Activated T-cell treated with anti-CD3 and anti-CD28 coated beads, Interleukin-2, amount 50 U/mL, for 48 hours (primary cell): ENCODE data around the gene HOXA9.

Source experiments
- DNase-seq, 2 experiments: peaks; one replicate each; pipeline ENCODE4 v3.0.0-alpha.2; 2020

The HOXA9 gene

DNA sequence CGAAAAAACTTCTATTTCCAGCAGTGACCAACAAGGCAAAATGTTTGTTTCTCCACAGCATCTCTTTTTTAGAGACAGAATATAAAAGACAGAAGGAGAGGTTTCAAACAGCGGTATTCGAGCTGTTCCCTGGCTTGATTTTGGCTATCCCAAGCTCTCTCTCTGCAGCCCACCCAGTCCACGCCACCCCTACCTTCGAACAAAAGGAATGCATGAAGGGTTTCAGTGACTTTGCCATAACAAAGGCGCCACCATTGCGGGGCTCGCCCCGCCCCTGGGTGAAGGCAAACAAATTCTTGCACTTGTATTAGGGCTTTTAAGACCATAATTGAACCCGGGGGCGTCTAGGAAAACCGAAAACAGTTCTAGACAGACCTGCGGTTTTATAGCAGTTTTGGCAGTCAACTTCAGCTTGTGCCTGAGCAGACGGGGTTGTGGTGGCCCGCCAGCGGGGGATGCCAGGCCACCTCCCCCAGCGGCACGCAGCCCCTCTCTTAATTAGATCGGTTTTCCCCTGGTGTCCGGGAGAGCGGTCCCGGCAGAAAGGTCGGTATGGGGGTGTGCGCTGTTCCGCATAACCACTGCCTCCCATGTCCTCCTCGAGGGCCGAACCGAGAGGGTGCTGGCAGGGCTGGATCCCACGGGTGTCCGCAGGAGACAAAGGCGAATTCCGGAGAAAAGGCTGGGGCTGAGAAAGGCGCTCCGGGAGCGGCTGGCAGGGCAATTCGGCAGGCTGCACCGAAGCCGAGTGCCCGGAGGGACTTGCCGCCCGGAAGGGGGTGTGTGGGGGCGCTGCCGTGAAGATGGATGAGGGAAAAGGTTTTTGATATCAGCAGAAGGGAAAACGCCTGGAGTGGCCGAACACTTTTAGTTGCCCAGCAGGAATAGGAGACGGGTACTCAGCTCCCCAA, 22.4 kb upstream of the HOXA9 start:
- DNase-seq, result peak; percentile 22 to 25

DNA sequence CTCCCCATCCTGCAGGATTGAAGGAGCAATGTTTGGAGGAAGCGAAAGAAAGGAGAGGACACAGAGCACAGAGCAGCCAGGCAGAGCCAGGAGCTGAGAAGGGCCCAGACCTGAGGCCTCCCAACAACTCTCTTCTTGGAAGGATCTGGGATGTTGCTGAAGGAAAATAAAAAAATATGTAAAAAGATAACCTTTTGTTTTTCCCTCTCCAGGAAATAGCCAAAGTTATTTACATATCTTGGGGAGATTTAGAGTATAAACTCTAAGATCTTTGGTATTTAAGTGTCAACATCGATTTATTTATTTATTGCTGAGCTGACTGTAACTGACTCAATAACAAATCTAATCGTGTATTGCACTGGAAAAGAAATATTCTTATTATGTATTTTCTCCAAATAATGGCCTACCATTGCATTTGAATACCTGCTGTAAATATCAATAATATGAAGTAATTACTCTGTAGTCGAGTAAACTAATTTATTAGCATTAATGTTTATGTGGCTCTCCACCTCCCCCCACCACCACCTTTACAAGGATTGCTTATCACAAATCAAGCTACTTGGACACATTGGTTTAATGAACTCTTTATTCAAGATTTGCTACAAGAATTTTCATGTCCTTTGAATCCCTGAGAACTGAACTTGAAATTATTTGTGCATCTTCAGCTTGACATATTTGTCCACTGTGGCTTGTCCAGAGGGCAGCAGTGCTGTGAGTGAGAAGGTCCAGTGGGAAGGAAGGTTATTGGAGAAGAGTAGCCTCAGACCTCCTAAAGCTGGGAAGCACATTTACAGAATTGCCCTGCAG, 21.5 kb upstream of the HOXA9 start:
- DNase-seq, result peak in 1 of 2 experiments; percentile 12

DNA sequence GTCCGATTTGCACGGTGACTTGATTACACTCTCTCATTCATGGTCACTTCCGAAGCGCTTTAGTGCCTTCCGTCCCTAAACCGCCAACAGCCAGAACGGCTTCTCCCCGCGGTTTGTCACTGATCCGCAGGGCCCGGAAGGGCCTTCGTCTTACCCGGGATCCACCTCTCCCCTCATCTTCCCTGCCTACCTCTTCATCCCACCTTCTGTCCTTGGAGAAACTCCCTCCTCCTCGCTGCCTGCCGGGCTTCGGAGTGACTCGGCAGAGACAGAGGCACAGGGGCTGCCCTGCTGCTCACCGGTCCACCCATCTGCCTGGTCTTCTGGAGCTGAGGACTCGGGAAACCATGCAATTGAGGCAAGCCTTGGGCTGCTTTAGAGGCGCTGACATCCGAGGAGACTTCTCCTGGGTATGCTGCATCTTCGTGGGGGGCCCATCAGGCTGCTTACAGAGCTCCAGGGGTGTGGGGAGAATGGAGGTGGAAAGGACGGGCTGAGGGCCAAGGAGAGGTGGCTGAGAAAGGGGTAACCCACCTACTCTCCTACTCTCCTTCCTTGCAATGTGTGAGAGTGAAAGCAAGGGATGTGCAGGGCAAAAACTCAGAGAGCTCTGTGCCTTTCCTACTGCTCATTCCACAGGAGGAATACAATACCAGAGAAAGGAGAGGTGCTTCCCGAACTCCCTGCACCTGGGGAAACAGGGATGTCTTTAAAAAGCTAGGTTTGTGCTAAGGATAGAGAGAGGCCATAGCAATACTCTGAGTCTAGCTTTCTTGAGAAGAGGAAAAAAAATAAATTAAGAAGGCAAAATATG, 20.7 kb upstream of the HOXA9 start:
- peak; percentile 28 to 39 for DNase-seq

DNA sequence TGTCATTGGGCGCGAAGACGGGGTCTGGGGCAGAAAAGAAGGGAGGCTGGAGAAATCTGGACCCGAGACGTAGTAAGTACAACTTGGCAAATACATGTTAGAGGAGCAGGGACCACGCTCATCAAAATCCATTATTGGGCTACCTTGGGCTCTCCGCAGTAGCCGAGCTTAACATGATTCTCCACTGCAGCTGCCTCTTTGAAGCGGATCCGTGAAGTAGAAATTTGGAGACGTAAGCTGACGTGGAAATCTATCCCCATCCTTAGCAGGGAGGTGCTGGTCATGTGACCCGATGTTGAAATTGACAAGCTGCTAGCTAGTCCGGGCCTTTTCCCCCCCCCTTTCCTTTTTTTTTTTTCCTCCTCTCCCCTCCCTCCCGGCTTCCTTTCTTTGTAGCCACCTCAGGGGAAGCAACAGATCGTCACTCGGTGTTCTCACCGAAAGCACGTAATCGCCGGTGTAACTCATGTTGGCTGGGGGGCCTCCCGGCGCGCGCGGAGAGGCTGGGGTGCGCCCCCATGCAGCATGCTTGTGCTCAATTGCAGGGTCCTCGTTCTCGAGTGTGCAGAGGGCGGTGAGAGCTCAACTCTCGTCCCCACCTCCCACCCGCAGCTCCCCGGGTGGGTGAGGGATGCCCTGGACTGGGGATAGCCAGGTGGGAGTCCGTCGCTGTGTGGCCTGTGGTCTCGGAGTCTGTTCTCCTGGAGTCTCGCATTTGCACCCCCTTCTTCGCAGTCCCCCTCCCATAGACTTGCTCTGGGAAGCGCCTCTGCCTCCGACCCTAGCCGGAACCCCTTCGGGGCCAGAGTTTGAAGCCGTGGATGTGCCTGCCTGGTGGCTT, 19.9 kb upstream of the HOXA9 start, which contains the start of gene HOXA11:
Gene HOXA11 (minus strand): TSS at position 220 of the 841 bp plus-strand sequence. CDS start 88 bp downstream, at position 132.
- DNase-seq, result peak; percentile 37 to 45

DNA sequence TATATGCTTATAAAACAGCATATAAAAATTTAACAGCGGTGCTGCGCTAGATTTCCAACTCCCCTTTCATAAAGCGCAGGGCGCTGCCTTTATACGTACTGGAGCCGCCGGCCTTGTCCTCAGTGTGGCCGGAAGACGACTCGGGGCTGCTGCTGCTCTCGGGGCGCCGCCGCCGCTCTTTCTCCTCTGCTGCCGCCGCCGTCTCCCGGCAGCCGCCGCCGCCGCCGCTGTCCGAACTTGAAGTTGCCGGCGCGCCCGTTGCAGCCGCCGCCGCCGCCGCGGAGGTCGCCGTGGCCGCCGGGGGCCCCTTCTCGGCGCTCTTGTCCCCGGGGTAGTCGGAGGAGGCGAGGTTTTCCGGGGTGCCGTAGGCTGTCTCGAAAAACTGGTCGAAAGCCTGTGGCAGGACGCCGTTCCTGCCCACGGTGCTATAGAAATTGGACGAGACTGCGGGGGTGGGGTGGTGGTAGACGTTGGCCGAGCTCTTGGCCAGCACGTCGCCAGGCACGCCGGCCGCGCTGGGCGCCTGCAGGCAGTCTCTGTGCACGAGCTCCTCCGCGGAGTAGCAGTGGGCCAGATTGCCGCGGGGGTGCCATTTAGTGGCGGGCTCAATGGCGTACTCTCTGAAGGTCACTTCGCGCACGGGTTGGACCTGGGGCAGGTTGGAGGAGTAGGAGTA, 19.1 kb upstream of the HOXA9 start:
- DNase-seq, result peak; percentile 43 to 58

DNA sequence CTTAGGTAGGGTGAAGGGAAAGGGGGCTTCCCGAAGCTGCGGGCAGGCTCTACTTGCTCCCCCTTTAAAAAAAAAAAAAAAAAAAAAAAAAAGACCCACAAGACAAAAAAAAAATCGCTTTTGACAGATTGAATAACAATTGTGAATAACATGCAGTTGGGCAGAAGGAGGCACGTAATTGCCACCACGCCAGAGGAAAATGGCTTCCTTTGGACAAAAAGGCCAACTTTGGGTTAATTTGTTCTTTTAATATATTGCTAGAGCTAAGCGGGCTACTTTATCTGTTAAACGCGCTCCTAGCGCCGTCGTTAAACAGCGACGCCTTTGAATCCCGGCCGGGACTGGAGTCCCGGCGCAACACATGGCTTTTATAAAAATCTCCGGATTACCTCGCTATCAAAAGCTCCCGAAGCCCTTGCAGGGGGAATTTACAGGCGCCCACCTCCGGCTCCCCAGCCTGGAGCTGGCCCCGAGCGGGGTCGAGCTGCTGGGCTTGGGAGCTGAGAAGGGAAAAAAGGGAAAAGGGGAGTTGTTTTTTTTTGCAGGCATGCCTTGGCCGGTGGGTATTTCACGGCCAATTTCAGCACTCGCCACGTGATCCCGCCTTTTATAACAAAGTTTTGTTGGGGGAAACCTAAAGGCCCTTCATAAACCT, 18.5 kb upstream of the HOXA9 start:
- peak in 1 of 2 experiments; percentile 20 for DNase-seq

DNA sequence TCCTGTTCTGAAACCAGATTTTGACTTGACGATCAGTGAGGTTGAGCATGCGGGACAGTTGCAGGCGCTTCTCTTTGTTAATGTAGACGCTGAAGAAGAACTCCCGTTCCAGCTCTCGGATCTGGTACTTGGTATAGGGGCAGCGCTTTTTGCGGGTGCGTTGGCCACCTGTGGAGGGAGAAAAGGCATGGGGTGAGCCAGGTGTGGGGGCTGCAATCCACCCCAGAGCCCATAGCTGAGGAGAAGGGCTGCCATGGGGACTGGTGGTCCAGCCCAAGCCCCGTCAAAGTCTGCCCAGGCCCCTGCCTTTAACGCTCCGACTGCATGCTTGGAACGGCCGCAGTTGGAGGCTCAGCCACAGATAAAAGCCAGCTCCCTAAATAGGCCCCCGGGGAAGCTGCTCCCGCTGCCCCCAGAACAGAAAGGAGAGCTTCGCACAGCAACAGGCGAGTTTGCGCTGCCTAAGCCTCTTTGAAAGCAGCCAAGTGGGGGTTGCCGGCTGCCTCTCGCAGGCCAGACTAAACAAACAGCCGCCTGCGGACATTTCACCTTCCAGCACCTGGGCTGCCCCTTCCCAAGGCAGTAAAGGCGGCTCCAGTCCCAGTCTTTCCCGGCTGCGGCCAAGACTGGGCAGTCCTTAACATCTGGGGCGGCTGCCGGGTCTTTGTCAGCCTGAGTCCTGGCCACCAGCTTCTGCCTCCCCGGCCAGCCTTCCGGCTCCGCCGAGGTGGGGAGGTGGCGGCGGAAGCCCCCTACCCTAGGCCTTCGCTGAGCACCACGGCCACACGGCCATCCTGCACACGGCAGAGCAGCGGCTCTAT, 17.7 kb upstream of the HOXA9 start:
- peak; percentile 19 to 20 for DNase-seq

DNA sequence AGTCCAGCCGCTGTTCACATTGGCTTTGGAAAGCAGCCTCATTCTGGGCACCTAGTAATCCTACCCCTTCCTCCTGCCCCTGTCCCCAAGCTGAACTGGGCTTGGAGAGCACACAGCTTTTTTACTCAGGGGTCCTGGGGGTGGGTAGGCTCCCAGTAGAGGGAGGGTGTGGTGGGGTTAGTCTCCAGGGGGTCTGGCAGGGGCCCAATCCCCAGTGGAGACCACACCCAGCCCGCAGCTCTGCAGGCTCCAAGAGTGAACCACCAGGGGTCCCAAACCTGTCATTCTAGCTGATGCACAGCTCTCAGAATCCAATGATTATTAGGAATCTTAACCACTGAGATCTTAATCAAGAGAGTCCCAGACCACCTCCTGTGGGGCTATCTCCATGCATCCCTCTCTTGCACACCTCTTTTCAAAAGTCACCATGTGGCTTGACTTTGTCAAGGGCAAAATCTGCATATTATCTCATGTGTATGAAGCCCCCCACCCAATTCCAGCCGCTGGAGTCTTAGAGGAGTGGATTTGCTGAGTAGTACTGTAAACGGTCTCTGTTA, 17.0 kb upstream of the HOXA9 start:
- DNase-seq, result no peak

DNA sequence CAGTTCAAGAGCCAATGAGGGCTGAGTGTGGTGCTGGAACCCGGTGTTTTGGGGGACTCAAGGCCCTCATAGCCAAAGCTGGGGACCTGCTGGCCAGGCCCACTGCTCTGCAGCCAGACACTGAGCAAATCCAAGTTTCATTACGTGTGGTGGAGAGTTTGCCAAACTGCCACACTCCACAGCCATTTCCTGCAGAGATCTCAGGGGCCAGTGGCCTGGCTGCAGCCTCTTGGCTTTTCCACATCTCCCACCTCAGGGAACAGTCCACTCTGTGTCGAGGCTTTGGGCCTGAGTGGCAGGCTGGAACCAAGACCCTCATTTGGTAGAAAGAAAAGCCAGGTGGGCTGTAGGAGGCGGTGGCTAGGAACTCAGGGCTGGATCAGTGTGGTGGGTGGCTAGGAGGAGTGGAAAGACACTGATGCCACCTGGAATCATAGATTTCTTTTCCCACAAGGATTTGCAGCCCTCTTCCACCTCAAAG, 16.5 kb upstream of the HOXA9 start:
- no peak for DNase-seq

DNA sequence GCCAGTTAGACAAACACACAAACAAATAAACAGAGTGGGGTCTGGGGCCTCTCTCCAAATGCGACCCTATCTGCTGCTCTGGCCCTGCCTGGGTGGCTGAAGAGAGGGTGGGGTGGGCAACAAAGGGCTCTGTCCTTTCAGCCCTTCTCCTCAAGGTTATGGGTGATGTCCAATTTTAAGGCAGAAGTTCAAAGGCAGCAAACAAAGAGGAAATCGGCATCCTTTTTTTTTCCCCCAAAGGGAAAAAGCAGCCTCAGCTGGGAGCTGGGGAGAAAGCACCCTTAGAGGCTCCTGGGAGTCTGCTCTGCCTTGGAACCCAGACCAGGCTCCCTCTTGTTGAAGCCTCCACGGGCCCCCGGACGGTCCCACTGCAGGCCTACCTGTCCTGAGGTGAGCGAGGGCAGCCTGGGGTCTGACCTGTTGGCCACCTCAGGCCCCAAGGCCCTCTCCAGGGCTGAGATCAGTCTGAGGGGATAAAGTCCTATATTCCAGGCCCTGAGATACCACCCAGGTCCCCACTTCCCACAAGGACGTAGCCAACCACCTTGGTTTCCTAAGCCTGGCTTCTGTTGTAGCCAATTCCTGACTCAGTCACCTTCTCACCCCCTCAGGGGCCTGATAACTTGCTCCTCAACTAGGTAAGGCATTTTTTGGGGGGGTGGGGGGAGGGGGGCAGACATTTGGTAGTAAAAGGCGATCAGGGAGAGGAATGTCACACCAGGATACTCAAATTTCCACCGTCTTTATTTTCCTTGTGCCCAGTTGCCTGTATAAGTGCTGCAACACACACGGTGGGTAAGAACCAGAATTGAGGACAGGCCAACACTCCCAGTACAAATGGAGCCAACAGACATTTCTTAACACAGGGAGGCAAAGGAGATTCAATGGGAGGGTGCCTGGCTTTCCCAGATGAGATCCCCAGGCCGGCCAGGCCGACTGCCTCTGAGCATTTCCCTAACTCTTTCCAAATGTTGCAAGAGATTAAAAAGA, 15.4 kb upstream of the HOXA9 start:
- DNase-seq, result peak; percentile 12 to 14

DNA sequence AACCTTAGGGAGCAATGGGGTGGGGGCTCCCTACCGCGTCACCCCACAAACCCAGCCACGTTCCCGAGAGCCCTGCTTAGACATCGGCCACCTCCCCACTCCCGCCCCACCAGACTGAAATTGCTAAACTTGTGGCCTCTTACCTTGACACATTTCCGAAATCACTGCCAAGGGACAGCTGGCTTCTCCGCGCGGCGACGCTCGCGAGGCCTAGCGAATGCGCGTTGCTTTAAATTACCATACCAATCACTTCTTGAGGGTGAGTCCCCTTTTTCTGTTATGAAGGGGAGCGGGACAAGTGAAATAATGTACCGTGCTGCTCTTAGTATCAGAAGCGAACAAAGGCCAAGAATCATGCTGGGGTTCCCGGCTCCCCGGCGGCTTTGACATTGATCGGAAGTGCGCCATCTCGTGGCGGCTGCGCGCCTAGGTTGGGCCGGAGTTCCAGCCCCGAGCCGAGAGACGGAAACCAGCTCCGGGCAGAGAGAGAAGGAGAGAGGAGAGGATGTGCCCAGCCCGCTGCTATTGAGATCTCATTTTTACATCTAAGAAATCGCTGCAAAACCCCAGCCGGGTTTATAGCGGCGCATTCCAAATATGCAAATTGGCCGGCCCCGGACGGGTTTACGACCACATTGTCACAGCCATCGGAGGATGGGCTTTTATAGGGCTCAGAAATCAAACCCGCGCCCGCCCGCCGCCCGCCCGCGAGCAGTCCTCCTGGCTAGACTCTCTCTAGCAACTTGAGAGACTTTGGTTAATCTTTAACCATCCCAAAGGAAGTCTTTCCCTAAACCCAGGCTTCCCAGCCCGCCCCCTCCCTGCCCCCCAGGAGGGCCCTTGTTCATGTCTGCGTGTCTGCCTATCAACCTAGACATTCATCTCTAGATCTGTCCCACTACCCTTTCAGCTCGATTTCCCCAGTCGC, 14.4 kb upstream of the HOXA9 start:
- DNase-seq, result peak; percentile 75 to 80

DNA sequence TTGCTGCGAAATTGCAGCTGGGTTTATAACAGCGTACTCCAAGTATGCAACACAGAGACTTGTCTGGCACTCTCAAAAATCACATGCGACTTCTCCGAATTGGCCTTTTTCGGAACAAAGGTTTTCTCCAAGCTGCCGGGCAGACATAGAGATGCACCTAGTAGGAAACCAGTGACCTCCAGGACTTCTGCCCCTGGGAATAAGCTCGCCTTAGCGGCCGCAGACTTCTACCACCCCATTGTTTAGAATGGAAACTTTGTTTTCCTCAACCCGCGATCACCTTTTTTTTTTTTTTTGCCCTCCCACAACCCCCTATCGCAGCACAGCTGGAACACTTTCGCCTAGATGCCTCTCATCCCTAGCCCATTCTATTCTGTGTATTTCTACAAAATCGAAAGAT, 13.7 kb upstream of the HOXA9 start:
- DNase-seq, result no peak

DNA sequence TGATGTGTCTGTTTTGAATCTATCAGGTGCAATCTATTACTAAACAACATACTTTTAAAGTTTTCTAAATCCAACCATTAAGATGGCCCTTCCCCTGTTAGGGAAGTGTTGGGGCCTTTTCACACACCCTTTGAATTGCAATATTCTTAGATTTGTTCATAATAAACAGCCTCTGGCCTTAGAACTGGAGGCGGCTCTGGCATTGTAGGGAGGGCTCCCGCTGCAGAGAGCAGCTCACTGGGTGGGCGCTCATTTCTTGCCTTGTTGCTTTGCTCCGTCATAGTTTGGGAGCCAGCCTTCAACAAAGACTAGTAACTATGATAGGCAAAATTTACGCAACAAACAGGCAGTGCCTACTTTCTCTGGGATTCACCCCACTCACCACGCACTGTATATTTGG, 13.0 kb upstream of the HOXA9 start:
- DNase-seq, result no peak

DNA sequence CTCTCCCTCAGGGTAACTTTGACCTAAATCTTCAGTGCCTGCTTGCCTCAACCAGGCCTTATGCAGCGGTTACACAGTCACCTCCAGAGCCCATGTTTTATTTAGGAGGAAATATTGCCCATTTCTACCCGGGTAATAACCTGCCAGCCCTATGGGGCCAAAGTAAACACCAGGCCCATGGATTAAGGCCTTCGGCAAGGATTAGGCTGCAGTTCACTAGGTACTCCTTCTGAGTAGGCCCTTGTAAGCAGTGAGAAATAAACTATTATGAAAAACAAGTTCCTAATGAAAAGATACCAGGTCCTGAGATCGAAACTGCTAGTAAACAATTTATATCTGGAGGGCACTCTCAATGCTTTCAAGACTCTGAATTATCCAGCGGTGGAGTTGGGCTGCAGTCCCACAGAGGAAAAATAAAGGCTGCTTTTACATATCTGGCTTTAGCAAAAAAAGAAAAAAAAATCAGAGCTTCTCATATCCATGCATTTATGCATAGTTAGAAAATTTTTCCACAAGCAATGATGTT, 12.5 kb upstream of the HOXA9 start:
- DNase-seq, result no peak

DNA sequence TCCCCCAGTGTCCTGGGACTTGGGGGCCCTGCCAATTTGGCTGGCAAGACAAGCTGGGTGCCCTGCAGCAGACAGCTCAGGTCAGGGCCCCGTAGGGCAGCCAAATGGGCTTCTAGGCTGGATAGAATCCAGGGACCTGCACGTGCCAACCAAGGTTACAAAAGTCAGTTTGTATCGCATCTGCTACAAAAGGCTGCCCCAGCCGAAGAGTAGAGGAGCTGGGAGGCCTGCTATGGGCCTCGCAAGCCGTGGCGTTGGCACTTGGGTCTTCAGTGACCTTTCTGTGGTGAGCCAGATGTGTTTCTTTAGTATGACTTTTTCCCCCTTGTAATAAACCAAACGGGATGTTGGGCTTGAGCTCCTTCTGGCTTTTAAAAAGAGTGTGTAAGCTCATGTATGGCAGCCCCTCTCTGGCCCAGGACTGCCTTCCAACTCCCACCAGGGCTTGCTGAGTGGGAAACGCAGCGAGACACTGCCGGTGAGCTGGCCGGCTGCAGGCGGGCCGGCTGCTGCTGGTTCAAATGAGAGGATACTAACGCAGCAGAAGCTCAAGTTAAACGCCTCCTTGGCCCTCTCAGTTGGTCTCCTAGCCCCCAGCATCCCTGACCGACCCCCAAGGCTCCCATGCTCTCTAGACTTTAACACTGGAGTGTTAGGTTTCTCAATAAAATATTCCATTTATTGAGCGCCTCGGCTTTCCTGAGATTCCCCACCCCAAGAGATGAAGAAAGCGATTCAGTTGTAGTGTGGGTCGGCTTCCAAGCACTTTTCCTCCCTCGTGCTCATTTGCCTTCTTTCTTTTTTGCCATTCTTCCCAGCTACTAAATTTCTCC, 11.8 kb upstream of the HOXA9 start:
- DNase-seq, result peak; percentile 11 to 13

DNA sequence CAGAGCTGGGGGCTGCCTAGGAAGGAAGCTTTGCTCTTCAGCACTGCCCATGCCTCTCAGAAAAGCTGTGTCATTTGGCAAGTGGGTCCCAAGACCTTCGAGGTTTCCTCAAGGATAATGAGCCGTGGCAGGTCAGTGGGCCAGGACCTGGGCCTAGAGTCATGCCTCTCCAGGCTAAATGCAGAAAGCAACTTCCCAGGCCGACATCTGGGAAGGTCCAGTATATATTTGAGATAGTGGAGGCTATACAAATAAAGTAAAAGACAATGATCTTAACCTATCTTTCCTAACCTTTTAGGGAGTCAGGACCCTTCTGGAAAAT, 11.1 kb upstream of the HOXA9 start:
- peak in 1 of 2 experiments; percentile 13 for DNase-seq
